SK-N-SH (cell line): ENCODE measurements around the gene ADCY6. TPM values are rescaled to one million over a fixed set of nuclear protein-coding genes. Genes with fewer than 3 reads are reported as not detected.

Experiments
- CTCF ChIA-PET: fragments of 300-600, 350-600 bp; formaldehyde crosslinking; extraction: SDS; loops from one replicate; lab custom pipeline; 2021; lab: Yijun Ruan, JAX
- POLR2A ChIA-PET: fragments of 350-600 bp; sonication (Branson Sonifier 250); formaldehyde crosslinking; extraction: SDS; loops from one replicate; lab custom pipeline; 2020; ENCODE audit warnings: antibody characterized with exemption, inconsistent platforms; lab: Yijun Ruan, JAX
- DNase-seq: peaks from one replicate; pipeline ENCODE4 v3.0.0; 2012
- H2AFZ ChIP-seq: fragments of 200-600 bp; sonication (generic); 2 replicates; pipeline ENCODE4 v1.8.1; 2016; ENCODE audit warnings: antibody characterized with exemption, mild to moderate bottlenecking, low read depth
- H3F3A ChIP-seq: fragments of 200-600 bp; sonication (generic); replicated peaks from 2 replicates; pipeline ENCODE3; 2016; ENCODE audit warnings: antibody characterized with exemption, mild to moderate bottlenecking; ENCODE audit not compliant: insufficient read depth
- H3K27ac ChIP-seq, 2 experiments: fragments of 200-500 bp in 1 of 2; fragments of 200-600 bp in 1 of 2; sonication (Bioruptor generic) in 1 of 2; sonication (generic), shearing (Covaris generic) in 1 of 2; 2 replicates each; pipeline versions ENCODE4 v1.5.1 to v1.6.1; 2014 to 2016; ENCODE audit warnings: low read depth in 2 of 2, inconsistent platforms in 1 of 2, low read length in 1 of 2, mild to moderate bottlenecking in 1 of 2, mixed read lengths in 1 of 2
- H3K27me3 ChIP-seq: fragments of 200-600 bp; sonication (generic), shearing (Covaris generic); 2 replicates; pipeline ENCODE4 v1.6.1; 2016; ENCODE audit warnings: mixed run types; ENCODE audit not compliant: insufficient read depth
- H3K36me3 ChIP-seq, 2 experiments: fragments of 200-500 bp in 1 of 2; fragments of 200-600 bp in 1 of 2; sonication (Bioruptor generic) in 1 of 2; sonication (generic) in 1 of 2; replicated peaks in 1 of 2; 2 replicates each; pipeline versions ENCODE3 to v1.5.1; 2014 to 2016; ENCODE audit warnings: low read length in 1 of 2, mild to moderate bottlenecking in 1 of 2; ENCODE audit not compliant: insufficient read depth in 2 of 2, control insufficient read depth in 1 of 2
- H3K4me1 ChIP-seq, 2 experiments: fragments of 200-500 bp in 1 of 2; fragments of 200-600 bp in 1 of 2; sonication (Bioruptor generic) in 1 of 2; sonication (generic), shearing (Covaris generic) in 1 of 2; 2 replicates each; pipeline versions ENCODE4 v1.5.1 to v1.6.1; 2014 to 2016; ENCODE audit warnings: low read depth in 1 of 2, low read length in 1 of 2, mixed run types in 1 of 2; ENCODE audit not compliant: insufficient read depth in 2 of 2, control insufficient read depth in 1 of 2
- H3K4me2 ChIP-seq: fragments of 200-600 bp; sonication (generic), shearing (Covaris generic); 2 replicates; pipeline ENCODE4 v1.6.1; 2017; ENCODE audit warnings: mixed run types
- H3K4me3 ChIP-seq, 2 experiments: fragments of 200-500 bp in 1 of 2; fragments of 200-600 bp in 1 of 2; sonication (Bioruptor generic) in 1 of 2; sonication (generic), shearing (Covaris generic) in 1 of 2; 2 replicates each; pipeline versions ENCODE4 v1.5.1 to v1.8.1; 2014 to 2016; ENCODE audit warnings: low read depth in 2 of 2, inconsistent platforms in 1 of 2, low read length in 1 of 2, mild to moderate bottlenecking in 1 of 2, mixed read lengths in 1 of 2, moderate library complexity in 1 of 2
- H3K79me2 ChIP-seq: fragments of 200-600 bp; sonication (generic); 2 replicates; pipeline ENCODE4 v1.8.1; 2017; ENCODE audit warnings: mild to moderate bottlenecking; ENCODE audit not compliant: insufficient read depth
- H3K9ac ChIP-seq: fragments of 200-600 bp; sonication (generic); 2 replicates; pipeline ENCODE4 v1.6.1; 2017; ENCODE audit warnings: mixed run types
- H3K9me2 ChIP-seq: fragments of 200-600 bp; sonication (generic); 2 replicates; pipeline ENCODE4 v1.6.1; 2017; ENCODE audit warnings: mixed run types
- H3K9me3 ChIP-seq: fragments of 200-600 bp; sonication (generic); 2 replicates; pipeline ENCODE4 v1.6.1; 2017; ENCODE audit warnings: mixed run types, mild to moderate bottlenecking, moderate library complexity
- H4K20me1 ChIP-seq: fragments of 200-600 bp; sonication (generic); 2 replicates; pipeline ENCODE4 v1.6.1; 2017; ENCODE audit warnings: mild to moderate bottlenecking, mixed run types; ENCODE audit not compliant: insufficient read depth
- CHD2 ChIP-seq: fragments of 150-350 bp; IDR thresholded peaks from 2 replicates; pipeline ENCODE4 v1.6.1; 2018; ENCODE audit warnings: low read length; ENCODE audit not compliant: partially characterized antibody
- ELF1 ChIP-seq: IDR thresholded peaks from 2 replicates; pipeline ENCODE4 v1.4.0; 2012
- FOXJ3 ChIP-seq: sonication (generic); formaldehyde crosslinking; IDR thresholded peaks from 2 replicates; pipeline ENCODE4 v1.5.1; 2020; ENCODE audit warnings: mild to moderate bottlenecking, missing genetic modification reagents
- GATA2 ChIP-seq: sonication (generic); formaldehyde crosslinking; IDR thresholded peaks from 2 replicates; pipeline ENCODE4 v1.5.0; 2020; ENCODE audit warnings: mild to moderate bottlenecking, missing genetic modification reagents
- POLR2AphosphoS5 ChIP-seq: IDR thresholded peaks from 2 replicates; pipeline ENCODE4 v1.6.1; 2012; ENCODE audit warnings: low read depth, low read length
- RXRA ChIP-seq: IDR thresholded peaks from 2 replicates; pipeline ENCODE4 v1.4.0; 2012; ENCODE audit warnings: low read depth, mild to moderate bottlenecking, borderline replicate concordance
- SIN3A ChIP-seq: IDR thresholded peaks from 2 replicates; pipeline ENCODE4 v1.6.1; 2012; ENCODE audit warnings: low read depth, mild to moderate bottlenecking, low read length, moderate library complexity, borderline replicate concordance
- TAF1 ChIP-seq: IDR thresholded peaks from 2 replicates; pipeline ENCODE4 v1.6.1; 2012; ENCODE audit warnings: low read depth, mild to moderate bottlenecking, low read length, moderate library complexity, borderline replicate concordance
- WGBS: methylation state at CpG from one replicate; pipeline ENCODE4 v1.1.6; 2017; ENCODE audit warnings: low lambda C conversion rate; 5-methylcytosine and 5-hydroxymethylcytosine counted together
- polyA plus RNA-seq, 3 experiments: library from polyadenylated mRNA; depleted of rRNA; stranded (reverse); fragments of >200 nt; gene quantifications; 2 replicates each; pipeline ENCODE4 v1.2.3, GENCODE V29; 2012
- TF ChIP-seq, protein P1 (sequence below): IDR thresholded peaks from 2 replicates; pipeline ENCODE4 v1.6.1; 2012; ENCODE audit warnings: mild to moderate bottlenecking, low read depth, low read length, moderate library complexity
- TF ChIP-seq, protein P2 (sequence below): IDR thresholded peaks from 2 replicates; pipeline ENCODE4 v1.4.0; 2012; ENCODE audit warnings: low read depth, borderline replicate concordance
- TF ChIP-seq, protein P3 (sequence below): fragments of 200-600 bp; sonication (generic); IDR thresholded peaks from 2 replicates; pipeline ENCODE4 v1.6.1; 2017; ENCODE audit warnings: antibody characterized with exemption, mild to moderate bottlenecking, moderate library complexity

Gene ADCY6
- polyA plus RNA-seq, 1 of the 3 experiments (the other 2 are of a cell fraction) = 36.0 TPM

DNA sequence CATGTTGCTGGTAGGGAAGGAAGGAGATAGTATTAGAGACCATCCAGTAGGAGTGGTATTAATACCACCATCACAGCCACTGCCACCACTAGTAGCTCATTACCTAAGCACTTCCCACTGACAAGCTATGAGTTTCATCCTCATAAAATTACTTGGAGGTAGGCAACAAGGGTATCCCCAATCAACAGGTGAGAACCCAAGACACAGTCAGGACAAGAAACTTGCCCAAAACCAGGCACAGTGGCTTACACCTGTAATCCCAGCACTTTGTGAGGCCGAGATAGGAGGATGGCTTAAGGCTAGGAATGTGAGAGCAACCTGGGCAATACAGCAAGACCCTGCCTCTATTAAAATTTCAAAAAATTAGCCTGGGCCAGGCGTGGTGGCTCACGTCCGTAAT lies 5.5 kb downstream of the ADCY6 start:
- H3K4me3 ChIP-seq = no peak overlapping the region
- TF ChIP-seq ELF1 (no peak), FOXJ3 (CRISPR knock-in tag) (no peak), SIN3A (no peak), POLR2AphosphoS5 (no peak), TAF1 (no peak), CHD2 (no peak), RXRA (no peak), GATA2 (CRISPR knock-in tag) (no peak)
- TF ChIP-seq, protein P1, sequence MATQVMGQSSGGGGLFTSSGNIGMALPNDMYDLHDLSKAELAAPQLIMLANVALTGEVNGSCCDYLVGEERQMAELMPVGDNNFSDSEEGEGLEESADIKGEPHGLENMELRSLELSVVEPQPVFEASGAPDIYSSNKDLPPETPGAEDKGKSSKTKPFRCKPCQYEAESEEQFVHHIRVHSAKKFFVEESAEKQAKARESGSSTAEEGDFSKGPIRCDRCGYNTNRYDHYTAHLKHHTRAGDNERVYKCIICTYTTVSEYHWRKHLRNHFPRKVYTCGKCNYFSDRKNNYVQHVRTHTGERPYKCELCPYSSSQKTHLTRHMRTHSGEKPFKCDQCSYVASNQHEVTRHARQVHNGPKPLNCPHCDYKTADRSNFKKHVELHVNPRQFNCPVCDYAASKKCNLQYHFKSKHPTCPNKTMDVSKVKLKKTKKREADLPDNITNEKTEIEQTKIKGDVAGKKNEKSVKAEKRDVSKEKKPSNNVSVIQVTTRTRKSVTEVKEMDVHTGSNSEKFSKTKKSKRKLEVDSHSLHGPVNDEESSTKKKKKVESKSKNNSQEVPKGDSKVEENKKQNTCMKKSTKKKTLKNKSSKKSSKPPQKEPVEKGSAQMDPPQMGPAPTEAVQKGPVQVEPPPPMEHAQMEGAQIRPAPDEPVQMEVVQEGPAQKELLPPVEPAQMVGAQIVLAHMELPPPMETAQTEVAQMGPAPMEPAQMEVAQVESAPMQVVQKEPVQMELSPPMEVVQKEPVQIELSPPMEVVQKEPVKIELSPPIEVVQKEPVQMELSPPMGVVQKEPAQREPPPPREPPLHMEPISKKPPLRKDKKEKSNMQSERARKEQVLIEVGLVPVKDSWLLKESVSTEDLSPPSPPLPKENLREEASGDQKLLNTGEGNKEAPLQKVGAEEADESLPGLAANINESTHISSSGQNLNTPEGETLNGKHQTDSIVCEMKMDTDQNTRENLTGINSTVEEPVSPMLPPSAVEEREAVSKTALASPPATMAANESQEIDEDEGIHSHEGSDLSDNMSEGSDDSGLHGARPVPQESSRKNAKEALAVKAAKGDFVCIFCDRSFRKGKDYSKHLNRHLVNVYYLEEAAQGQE = no peak
- TF ChIP-seq, protein P2, sequence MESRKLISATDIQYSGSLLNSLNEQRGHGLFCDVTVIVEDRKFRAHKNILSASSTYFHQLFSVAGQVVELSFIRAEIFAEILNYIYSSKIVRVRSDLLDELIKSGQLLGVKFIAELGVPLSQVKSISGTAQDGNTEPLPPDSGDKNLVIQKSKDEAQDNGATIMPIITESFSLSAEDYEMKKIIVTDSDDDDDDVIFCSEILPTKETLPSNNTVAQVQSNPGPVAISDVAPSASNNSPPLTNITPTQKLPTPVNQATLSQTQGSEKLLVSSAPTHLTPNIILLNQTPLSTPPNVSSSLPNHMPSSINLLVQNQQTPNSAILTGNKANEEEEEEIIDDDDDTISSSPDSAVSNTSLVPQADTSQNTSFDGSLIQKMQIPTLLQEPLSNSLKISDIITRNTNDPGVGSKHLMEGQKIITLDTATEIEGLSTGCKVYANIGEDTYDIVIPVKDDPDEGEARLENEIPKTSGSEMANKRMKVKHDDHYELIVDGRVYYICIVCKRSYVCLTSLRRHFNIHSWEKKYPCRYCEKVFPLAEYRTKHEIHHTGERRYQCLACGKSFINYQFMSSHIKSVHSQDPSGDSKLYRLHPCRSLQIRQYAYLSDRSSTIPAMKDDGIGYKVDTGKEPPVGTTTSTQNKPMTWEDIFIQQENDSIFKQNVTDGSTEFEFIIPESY = no peak
- TF ChIP-seq, protein P3, sequence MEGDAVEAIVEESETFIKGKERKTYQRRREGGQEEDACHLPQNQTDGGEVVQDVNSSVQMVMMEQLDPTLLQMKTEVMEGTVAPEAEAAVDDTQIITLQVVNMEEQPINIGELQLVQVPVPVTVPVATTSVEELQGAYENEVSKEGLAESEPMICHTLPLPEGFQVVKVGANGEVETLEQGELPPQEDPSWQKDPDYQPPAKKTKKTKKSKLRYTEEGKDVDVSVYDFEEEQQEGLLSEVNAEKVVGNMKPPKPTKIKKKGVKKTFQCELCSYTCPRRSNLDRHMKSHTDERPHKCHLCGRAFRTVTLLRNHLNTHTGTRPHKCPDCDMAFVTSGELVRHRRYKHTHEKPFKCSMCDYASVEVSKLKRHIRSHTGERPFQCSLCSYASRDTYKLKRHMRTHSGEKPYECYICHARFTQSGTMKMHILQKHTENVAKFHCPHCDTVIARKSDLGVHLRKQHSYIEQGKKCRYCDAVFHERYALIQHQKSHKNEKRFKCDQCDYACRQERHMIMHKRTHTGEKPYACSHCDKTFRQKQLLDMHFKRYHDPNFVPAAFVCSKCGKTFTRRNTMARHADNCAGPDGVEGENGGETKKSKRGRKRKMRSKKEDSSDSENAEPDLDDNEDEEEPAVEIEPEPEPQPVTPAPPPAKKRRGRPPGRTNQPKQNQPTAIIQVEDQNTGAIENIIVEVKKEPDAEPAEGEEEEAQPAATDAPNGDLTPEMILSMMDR = no peak
- WGBS = 96% methylated on average over 4 of the region's 4 CpGs
- peaks cover 0 to 3% of the 10 kb centered on the region in 2 experiments for H3K36me3 ChIP-seq
- peaks cover 82% of the 10 kb centered on the region for H3K79me2 ChIP-seq
- DNase-seq = no peak
- H3K27me3 ChIP-seq = no peaks in the 10 kb centered on the region
- no peaks in the 10 kb centered on the region for H4K20me1 ChIP-seq
- no peak overlapping the region for H3K27ac ChIP-seq
- H3K4me2 ChIP-seq = no peak overlapping the region
- H3K9me2 ChIP-seq = no peaks in the 10 kb centered on the region
- peaks cover 14 to 17% of the 10 kb centered on the region in 2 experiments; a peak in 3 of 4 replicates for H3K4me1 ChIP-seq
- CTCF ChIA-PET = interaction anchor here (1.0 to 7.5 kb wide), 4 partner anchors 12 to 107 kb away, joined by 3 to 37 read pairs (median 12); no protein-coding TSS in a partner anchor
- peaks cover 3% of the 10 kb centered on the region for H3F3A ChIP-seq
- no peak overlapping the region for H2AFZ ChIP-seq
- H3K9me3 ChIP-seq = no peaks in the 10 kb centered on the region
- no peak overlapping the region for H3K9ac ChIP-seq
- POLR2A ChIA-PET = no interaction called here
